ENCODE results near the gene CAPN7. TPM values are rescaled to one million over a fixed set of nuclear protein-coding genes. Genes with fewer than 3 reads are reported as not detected.

The CAPN7 gene
- total RNA-seq, 1 experiment from 2014 or later = 40.3 TPM

GRCh38 chr3:15279671-15280402, 73.8 kb downstream of the CAPN7 start:
- intact Hi-C loops (cut with micrococcal nuclease; ENCODE audit: unreplicated experiment) = no loop called here
- no peaks in the 10 kb centered on the region for H3K27me3 ChIP-seq (replicated peaks; ENCODE audit: control insufficient read depth, insufficient read depth, low read length)
- Mint-ChIP-seq H3K27me3 (ENCODE audit: insufficient read depth, unreplicated experiment) (no peaks in the 10 kb centered on the region), H3K36me3 (ENCODE audit: insufficient read depth, unreplicated experiment) (no peaks in the 10 kb centered on the region), H3K27ac (ENCODE audit: unreplicated experiment) (peak overlapping the region; percentile 51), H3K4me1 (ENCODE audit: low read depth, unreplicated experiment) (peaks cover 24% of the 10 kb centered on the region), H3K9me3 (ENCODE audit: unreplicated experiment) (no peaks in the 10 kb centered on the region), H3K4me3 (ENCODE audit: unreplicated experiment) (no peak overlapping the region)
- no peak for DNase-seq
- peaks cover 13% of the 10 kb centered on the region for H3K4me1 ChIP-seq
- no peak overlapping the region for H3K4me3 ChIP-seq (ENCODE audit: low read depth, low read length)
- H3K9me3 ChIP-seq = no peaks in the 10 kb centered on the region
- TF ChIP-seq CTCF (IDR thresholded peaks at IDR 0.05; ENCODE audit: insufficient read depth in 1 of 2, low read depth in 1 of 2, low read length in 1 of 2, severe bottlenecking in 1 of 2, unreplicated experiment in 1 of 2) = no peak
- no TSS peak for BruUV-seq (replicated peaks)
- POLR2A ChIA-PET = no interaction called here
- CTCF ChIA-PET = interaction anchor here (0.6 to 1.6 kb wide), 3 partner anchors 12 to 121 kb away, joined by 3 to 6 read pairs (median 3); no protein-coding TSS in a partner anchor
- H3K36me3 ChIP-seq (ENCODE audit: control insufficient read depth, insufficient read depth, low read length) = no peaks in the 10 kb centered on the region

GRCh38 chr3:15280853-15281532, 74.9 kb downstream of the CAPN7 start:
- CTCF ChIA-PET = interaction anchor here (0.6 to 1.6 kb wide), 4 partner anchors 13 to 1870 kb away, joined by 3 to 6 read pairs (median 3); no protein-coding TSS in a partner anchor
- DNase-seq = peak; percentile 30 to 52
- no peak for TF ChIP-seq CTCF (IDR thresholded peaks at IDR 0.05; ENCODE audit: insufficient read depth in 1 of 2, low read depth in 1 of 2, low read length in 1 of 2, severe bottlenecking in 1 of 2, unreplicated experiment in 1 of 2)
- H3K4me1 ChIP-seq = peaks cover 13% of the 10 kb centered on the region
- Mint-ChIP-seq H3K9me3 (ENCODE audit: unreplicated experiment) (no peaks in the 10 kb centered on the region), H3K4me3 (ENCODE audit: unreplicated experiment) (no peak overlapping the region), H3K27ac (ENCODE audit: unreplicated experiment) (peak overlapping the region; percentile 61), H3K4me1 (ENCODE audit: low read depth, unreplicated experiment) (peaks cover 24% of the 10 kb centered on the region), H3K36me3 (ENCODE audit: insufficient read depth, unreplicated experiment) (peaks cover 1% of the 10 kb centered on the region), H3K27me3 (ENCODE audit: insufficient read depth, unreplicated experiment) (no peaks in the 10 kb centered on the region)
- H3K9me3 ChIP-seq = no peaks in the 10 kb centered on the region
- H3K36me3 ChIP-seq (ENCODE audit: control insufficient read depth, insufficient read depth, low read length) = no peaks in the 10 kb centered on the region
- BruUV-seq (replicated peaks) = no TSS peak
- POLR2A ChIA-PET = no interaction called here
- no peaks in the 10 kb centered on the region for H3K27me3 ChIP-seq (replicated peaks; ENCODE audit: control insufficient read depth, insufficient read depth, low read length)
- no peak overlapping the region for H3K4me3 ChIP-seq (ENCODE audit: low read depth, low read length)
- intact Hi-C loops (cut with micrococcal nuclease; ENCODE audit: unreplicated experiment) = loop anchor here (1.0 kb wide), 1 partner anchor 29 kb away; no protein-coding TSS in a partner anchor

GRCh38 chr3:15281817-15282216, 75.8 kb downstream of the CAPN7 start:
- CTCF ChIA-PET = no interaction called here
- Mint-ChIP-seq H3K9me3 (ENCODE audit: unreplicated experiment) (no peaks in the 10 kb centered on the region), H3K27ac (ENCODE audit: unreplicated experiment) (peak overlapping the region; percentile 61), H3K4me1 (ENCODE audit: low read depth, unreplicated experiment) (peaks cover 24% of the 10 kb centered on the region), H3K27me3 (ENCODE audit: insufficient read depth, unreplicated experiment) (no peaks in the 10 kb centered on the region), H3K4me3 (ENCODE audit: unreplicated experiment) (no peak overlapping the region), H3K36me3 (ENCODE audit: insufficient read depth, unreplicated experiment) (peaks cover 4% of the 10 kb centered on the region)
- no peak for DNase-seq
- TF ChIP-seq CTCF (IDR thresholded peaks at IDR 0.05; ENCODE audit: insufficient read depth in 1 of 2, low read depth in 1 of 2, low read length in 1 of 2, severe bottlenecking in 1 of 2, unreplicated experiment in 1 of 2) = no peak
- intact Hi-C loops (cut with micrococcal nuclease; ENCODE audit: unreplicated experiment) = loop anchor here (1.0 kb wide), 1 partner anchor 28 kb away; no protein-coding TSS in a partner anchor
- H3K36me3 ChIP-seq (ENCODE audit: control insufficient read depth, insufficient read depth, low read length) = no peaks in the 10 kb centered on the region
- H3K4me3 ChIP-seq (ENCODE audit: low read depth, low read length) = no peak overlapping the region
- BruUV-seq (replicated peaks) = no TSS peak
- peaks cover 13% of the 10 kb centered on the region for H3K4me1 ChIP-seq
- no peaks in the 10 kb centered on the region for H3K9me3 ChIP-seq
- no peaks in the 10 kb centered on the region for H3K27me3 ChIP-seq (replicated peaks; ENCODE audit: control insufficient read depth, insufficient read depth, low read length)
- POLR2A ChIA-PET = no interaction called here

Measured in Caco-2 (cell line).